Endothelial cell of hepatic sinusoid (primary cell): ENCODE data around the gene SCML1.

ENCODE experiments used
- in situ Hi-C: cut with HindIII; loops from 2 replicates; pipeline ENCODE4 v1.10.0; 2017; ENCODE audit warnings: low sequenced_read_pairs

Gene SCML1

GRCh38 chrX:17788956-17789562 is 51.8 kb downstream of the SCML1 start:
- in situ Hi-C loops: no loop called here

GRCh38 chrX:17792826-17793225 is 55.5 kb downstream of the SCML1 start:
- in situ Hi-C loops: no loop called here

GRCh38 chrX:17798921-17799320 is 61.6 kb downstream of the SCML1 start:
- in situ Hi-C loops: no loop called here

GRCh38 chrX:17801431-17801830 is 64.1 kb downstream of the SCML1 start:
- in situ Hi-C loops: no loop called here

GRCh38 chrX:17802756-17803155 is 65.5 kb downstream of the SCML1 start:
- in situ Hi-C loops: no loop called here

GRCh38 chrX:17803449-17803848 is 66.2 kb downstream of the SCML1 start:
- in situ Hi-C loops: no loop called here
